HEK293 (cell line): ENCODE results near the gene TMEM131L.

ENCODE experiments used
- CTCF ChIA-PET: fragments of 350-600 bp; formaldehyde crosslinking; extraction: SDS; loops from one replicate; lab custom pipeline; 2021; ENCODE audit warnings: antibody characterized with exemption; lab: Yijun Ruan, JAX
- POLR2A ChIA-PET: fragments of 300-600 bp; formaldehyde crosslinking; extraction: SDS; loops from one replicate; lab custom pipeline; 2020; ENCODE audit warnings: antibody characterized with exemption, inconsistent platforms; lab: Yijun Ruan, JAX
- H3K27ac ChIP-seq: fragments of 200-500 bp; sonication (Bioruptor generic); 2 replicates; pipeline ENCODE4 v1.5.1; 2014; ENCODE audit warnings: low read depth, low read length, control low read depth, inconsistent platforms; ENCODE audit errors: extremely low read depth
- H3K36me3 ChIP-seq, 2 experiments: fragments of 200-500 bp in 1 of 2; sonication (Bioruptor generic) in 1 of 2; 1 replicate in 1 of 2; 2 replicates in 1 of 2; pipeline ENCODE4 v1.5.1; 2014 to 2017; ENCODE audit warnings: inconsistent platforms in 2 of 2, low read length in 2 of 2; ENCODE audit not compliant: control insufficient read depth in 2 of 2, insufficient read depth in 1 of 2
- H3K4me1 ChIP-seq: fragments of 200-500 bp; sonication (Bioruptor generic); 2 replicates; pipeline ENCODE4 v1.5.1; 2014; ENCODE audit warnings: mild to moderate bottlenecking, low read length, inconsistent platforms; ENCODE audit not compliant: control insufficient read depth, insufficient read depth
- H3K4me3 ChIP-seq: 2 replicates; pipeline ENCODE4 v1.5.1; 2011; ENCODE audit warnings: low read depth, mild to moderate bottlenecking, control low read depth, low read length, moderate library complexity
- H3K9me3 ChIP-seq: fragments of 200-500 bp; sonication (Bioruptor generic); 2 replicates; pipeline ENCODE4 v1.5.1; 2014; ENCODE audit warnings: low read depth, low read length, inconsistent platforms; ENCODE audit not compliant: control insufficient read depth, insufficient read depth
- BCL11B ChIP-seq: fragments of 450-650 bp; formaldehyde crosslinking; IDR thresholded peaks from 2 replicates; pipeline ENCODE4 v1.5.1; 2016; ENCODE audit warnings: low read depth, missing biosample characterization, missing genetic modification characterization
- FEZF1 ChIP-seq: fragments of 450-650 bp; formaldehyde crosslinking; IDR thresholded peaks from 2 replicates; pipeline ENCODE4 v1.5.1; 2016; ENCODE audit warnings: missing biosample characterization, missing genetic modification characterization
- GLI2 ChIP-seq: fragments of 450-650 bp; formaldehyde crosslinking; IDR thresholded peaks from 2 replicates; pipeline ENCODE4; 2017; ENCODE audit warnings: missing biosample characterization, missing genetic modification characterization, low read depth, borderline replicate concordance
- GLI4 ChIP-seq: fragments of 450-650 bp; formaldehyde crosslinking; IDR thresholded peaks from 2 replicates; pipeline ENCODE4 v1.5.1; 2016; ENCODE audit warnings: missing biosample characterization, missing genetic modification characterization
- GLIS1 ChIP-seq: fragments of 450-650 bp; formaldehyde crosslinking; IDR thresholded peaks from 2 replicates; pipeline ENCODE4 v1.5.1; 2016; ENCODE audit warnings: missing biosample characterization, missing genetic modification characterization
- KLF10 ChIP-seq: fragments of 450-650 bp; IDR thresholded peaks from 2 replicates; pipeline ENCODE4 v1.5.1; 2018; ENCODE audit warnings: missing biosample characterization, mild to moderate bottlenecking, missing genetic modification characterization
- SP3 ChIP-seq: fragments of 450-650 bp; formaldehyde crosslinking; IDR thresholded peaks from 2 replicates; pipeline ENCODE4 v1.5.1; 2016; ENCODE audit warnings: missing biosample characterization, missing genetic modification characterization
- TRIM28 ChIP-seq: IDR thresholded peaks from 2 replicates; pipeline ENCODE4 v1.6.1; 2011; ENCODE audit warnings: low read length, control low read depth, borderline replicate concordance
- ZBTB17 ChIP-seq: fragments of 450-650 bp; formaldehyde crosslinking; IDR thresholded peaks from 2 replicates; pipeline ENCODE4 v1.5.1; 2016; ENCODE audit warnings: missing biosample characterization, missing genetic modification characterization
- ZFP69B ChIP-seq: fragments of 450-650 bp; formaldehyde crosslinking; IDR thresholded peaks from 2 replicates; pipeline ENCODE4 v1.5.1; 2016; ENCODE audit warnings: missing biosample characterization, missing genetic modification characterization
- ZNF184 ChIP-seq: fragments of 450-650 bp; IDR thresholded peaks from 2 replicates; pipeline ENCODE4 v1.5.1; 2018; ENCODE audit warnings: missing biosample characterization, mild to moderate bottlenecking, missing genetic modification characterization
- ZNF2 ChIP-seq: fragments of 450-650 bp; formaldehyde crosslinking; IDR thresholded peaks from 2 replicates; pipeline ENCODE4 v1.5.1; 2016; ENCODE audit warnings: missing biosample characterization, missing genetic modification characterization
- ZNF239 ChIP-seq: fragments of 450-650 bp; formaldehyde crosslinking; IDR thresholded peaks from 2 replicates; pipeline ENCODE4 v1.5.1; 2016; ENCODE audit warnings: missing biosample characterization, missing genetic modification characterization
- ZNF335 ChIP-seq: fragments of 450-650 bp; formaldehyde crosslinking; conservative IDR thresholded peaks from 2 replicates; pipeline ENCODE4 v1.5.1; 2016; ENCODE audit warnings: missing biosample characterization, missing genetic modification characterization
- ZNF362 ChIP-seq: fragments of 450-650 bp; formaldehyde crosslinking; IDR thresholded peaks from 2 replicates; pipeline ENCODE4 v1.5.1; 2016; ENCODE audit warnings: missing biosample characterization, missing genetic modification characterization
- ZNF398 ChIP-seq: fragments of 450-650 bp; formaldehyde crosslinking; IDR thresholded peaks from 2 replicates; pipeline ENCODE4 v1.5.1; 2017; ENCODE audit warnings: missing biosample characterization, missing genetic modification characterization
- ZNF404 ChIP-seq: fragments of 450-650 bp; formaldehyde crosslinking; IDR thresholded peaks from 2 replicates; pipeline ENCODE4 v1.5.1; 2017; ENCODE audit warnings: missing biosample characterization, missing genetic modification characterization
- ZNF473 ChIP-seq: fragments of 450-650 bp; formaldehyde crosslinking; IDR thresholded peaks from 2 replicates; pipeline ENCODE4 v1.5.1; 2017; ENCODE audit warnings: missing biosample characterization, missing genetic modification characterization
- ZNF510 ChIP-seq: fragments of 450-650 bp; formaldehyde crosslinking; IDR thresholded peaks from 2 replicates; pipeline ENCODE4 v1.5.1; 2018; ENCODE audit warnings: mild to moderate bottlenecking, missing genetic modification characterization, missing biosample characterization; ENCODE audit not compliant: insufficient replicate concordance
- ZNF513 ChIP-seq: fragments of 450-650 bp; IDR thresholded peaks from 2 replicates; pipeline ENCODE4 v1.5.1; 2018; ENCODE audit warnings: missing biosample characterization, missing genetic modification characterization
- ZNF514 ChIP-seq: fragments of 450-650 bp; formaldehyde crosslinking; IDR thresholded peaks from 2 replicates; pipeline ENCODE4 v1.5.1; 2016; ENCODE audit warnings: missing biosample characterization, missing genetic modification characterization
- ZNF585B ChIP-seq: fragments of 450-650 bp; formaldehyde crosslinking; IDR thresholded peaks from 2 replicates; pipeline ENCODE4 v1.5.1; 2016; ENCODE audit warnings: missing biosample characterization, missing genetic modification characterization
- ZNF677 ChIP-seq: fragments of 450-650 bp; IDR thresholded peaks from 2 replicates; pipeline ENCODE4 v1.5.0; 2018; ENCODE audit warnings: missing biosample characterization, mild to moderate bottlenecking, missing genetic modification characterization, moderate library complexity
- ZNF704 ChIP-seq: fragments of 450-650 bp; formaldehyde crosslinking; IDR thresholded peaks from 2 replicates; pipeline ENCODE4 v1.5.1; 2016; ENCODE audit warnings: missing biosample characterization, missing genetic modification characterization
- ZNF791 ChIP-seq: fragments of 450-650 bp; formaldehyde crosslinking; IDR thresholded peaks from 2 replicates; pipeline ENCODE4 v1.5.1; 2016; ENCODE audit warnings: missing biosample characterization, missing genetic modification characterization

TMEM131L gene

DNA sequence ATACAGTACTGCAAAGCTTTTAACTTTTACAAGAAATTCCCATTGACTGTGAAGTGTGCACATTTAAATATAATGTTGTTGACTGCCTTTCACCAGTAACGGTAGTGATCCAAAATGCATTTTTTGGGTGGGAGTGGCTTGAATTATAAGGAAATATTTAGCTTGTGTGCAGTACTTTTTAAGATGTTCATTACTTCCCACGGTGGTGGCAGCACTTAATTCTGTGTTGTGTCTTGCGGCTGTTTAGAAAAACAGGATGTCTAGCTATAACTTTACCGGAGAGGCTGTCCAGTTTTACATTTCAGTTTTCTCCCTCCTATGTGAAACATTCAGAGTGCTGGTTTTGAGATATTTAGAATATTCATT, 1.7 kb downstream of the TMEM131L start:
- Histone ChIP-seq H3K9me3 (no peaks in the 10 kb centered on the region), H3K4me3 (peak overlapping the region; percentile 78), H3K27ac (no peak overlapping the region), H3K36me3 (no peaks in the 10 kb centered on the region; a peak in 1 of 3 replicates), H3K4me1 (0 out of 2 replicates have a peak, but pooled peaks cover 3% of the 10 kb centered on the region)
- ChIA-PET POLR2A (interaction anchor here (1.1 kb wide), 1 partner anchor 26 kb away, joined by 3 read pairs; no protein-coding TSS in a partner anchor), CTCF (interaction anchor here (0.6 to 1.3 kb wide), 3 partner anchors 18 to 106 kb away, joined by 3 to 8 read pairs (median 6); no protein-coding TSS in a partner anchor)
- TF ChIP-seq KLF10 (tag by site-specific recombination), result 0 out of 2 replicates have a peak, but pooled peaks have one; percentile 3
- TF ChIP-seq ZNF2 (tag by site-specific recombination), result no peak
- 0 out of 2 replicates have a peak, but pooled peaks have one; percentile 8 for TF ChIP-seq BCL11B

DNA sequence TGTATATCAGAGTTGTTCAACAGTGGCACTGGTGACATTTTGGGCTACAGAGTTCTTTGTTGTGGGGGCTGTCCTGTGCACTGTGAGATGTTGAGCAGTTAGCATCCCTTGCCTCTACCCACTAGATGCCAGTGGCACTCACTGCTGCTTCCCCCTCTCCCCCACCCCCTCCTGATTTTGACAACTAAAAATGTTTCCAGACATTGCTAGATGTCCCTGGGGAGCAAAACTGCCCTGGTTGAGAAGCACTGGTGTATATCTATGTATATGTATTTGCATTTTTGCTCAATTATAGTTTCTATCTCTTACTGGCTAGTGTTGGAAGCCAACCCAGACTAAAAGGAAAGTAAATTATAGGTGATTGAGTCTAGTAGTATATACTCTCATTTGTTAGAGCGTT, 2.4 kb downstream of the TMEM131L start:
- POLR2A ChIA-PET, result interaction anchor here (0.6 to 1.1 kb wide), 2 partner anchors 18 to 25 kb away, joined by 3 read pairs; no protein-coding TSS in a partner anchor

GRCh38 chr4:153469031-153469430, 2.9 kb downstream of the TMEM131L start:
- Histone ChIP-seq H3K4me1 (0 out of 2 replicates have a peak, but pooled peaks cover 3% of the 10 kb centered on the region), H3K4me3 (no peak overlapping the region), H3K27ac (no peak overlapping the region), H3K36me3 (peaks cover 0 to 3% of the 10 kb centered on the region in 2 experiments; a peak in 2 of 3 replicates), H3K9me3 (no peaks in the 10 kb centered on the region)
- TF ChIP-seq ZNF585B (tag by site-specific recombination), result no peak
- no peak for TF ChIP-seq ZNF362
- TF ChIP-seq ZFP69B, result no peak
- no peak for TF ChIP-seq ZNF514
- TF ChIP-seq ZNF335 (tag by site-specific recombination), result no peak
- TF ChIP-seq KLF10 (tag by site-specific recombination), result no peak
- TF ChIP-seq ZNF404 (tag by site-specific recombination), result no peak
- TF ChIP-seq GLI2 (tag by site-specific recombination), result no peak
- TF ChIP-seq SP3 (tag by site-specific recombination), result no peak
- TF ChIP-seq ZNF239, result no peak
- TF ChIP-seq ZNF704 (tag by site-specific recombination), result no peak
- TF ChIP-seq ZNF184 (tag by site-specific recombination), result no peak
- TF ChIP-seq ZNF398, result no peak
- TF ChIP-seq ZNF473, result no peak
- no peak for TF ChIP-seq ZNF791 (tag by site-specific recombination)
- TF ChIP-seq TRIM28, result no peak
- TF ChIP-seq GLI4 (tag by site-specific recombination), result no peak
- TF ChIP-seq ZNF510 (tag by site-specific recombination), result no peak
- TF ChIP-seq ZNF677 (tag by site-specific recombination), result no peak
- POLR2A ChIA-PET, result interaction anchor here (0.6 kb wide), 1 partner anchor 17 kb away, joined by 3 read pairs; no protein-coding TSS in a partner anchor
- CTCF ChIA-PET, result interaction anchor here (0.6 to 0.9 kb wide), 3 partner anchors 23 to 517 kb away, joined by 3 to 4 read pairs (median 3); no protein-coding TSS in a partner anchor

More for the DNA sequence above, 2.4 kb downstream of the TMEM131L start:
- no peaks in the 10 kb centered on the region for H3K9me3 ChIP-seq
- H3K4me3 ChIP-seq, result no peak overlapping the region
- CTCF ChIA-PET, result interaction anchor here (0.6 to 1.3 kb wide), 5 partner anchors 22 to 517 kb away, joined by 3 to 8 read pairs (median 3); no protein-coding TSS in a partner anchor
- H3K4me1 ChIP-seq, result 0 out of 2 replicates have a peak, but pooled peaks cover 3% of the 10 kb centered on the region
- no peaks in the 10 kb centered on the region; a peak in 1 of 3 replicates for H3K36me3 ChIP-seq
- no peak overlapping the region for H3K27ac ChIP-seq
- TF ChIP-seq GLIS1 (no peak), FEZF1 (tag by site-specific recombination) (no peak), ZNF513 (tag by site-specific recombination) (no peak), ZBTB17 (tag by site-specific recombination) (0 out of 2 replicates have a peak, but pooled peaks have one; percentile 23)
